ENCODE measurements around the gene SUCLA2. TPM values are rescaled to one million over a fixed set of nuclear protein-coding genes. Genes with fewer than 3 reads are reported as not detected.

SUCLA2 gene
- total and polyA plus RNA-seq, 2 donors (not counting 3 experiments of a cell fraction or from before 2014, with no cell fraction given): 13.6 to 37.0 TPM

GRCh38 chr13:47930649-47931165 lies 70.4 kb downstream of the SUCLA2 start:
- no peaks in the 10 kb centered on the region for H3K9me1 ChIP-seq (replicated peaks; ENCODE audit: control insufficient read depth, extremely low read depth, insufficient read depth, low read length)
- ChIA-PET CTCF (no interaction called here), POLR2A (no interaction called here)
- dilution Hi-C loops (cut with MboI; ENCODE audit: extremely low pct_ligation_motif_present, low sequenced_read_pairs) (no loop called here), intact Hi-C loops (cut with micrococcal nuclease) (no loop called here)
- DNase-seq (ENCODE audit: low read depth, low spot score) (no peak), FAIRE-seq (no peak)
- no peaks in the 10 kb centered on the region for H3K4me1 ChIP-seq (ENCODE audit: control insufficient read depth, extremely low read depth, insufficient read depth, low read length)
- no peak overlapping the region for H3K4me2 ChIP-seq (ENCODE audit: insufficient read depth, low read length)
- H3K79me2 ChIP-seq (ENCODE audit: control insufficient read depth, insufficient read depth, low read length): no peaks in the 10 kb centered on the region
- H3K9me3 ChIP-seq (replicated peaks; ENCODE audit: control insufficient read depth, insufficient read depth, low read length): no peaks in the 10 kb centered on the region
- no peak overlapping the region for H2AFZ ChIP-seq (ENCODE audit: low read depth, low read length)
- H4K20me1 ChIP-seq (replicated peaks; ENCODE audit: control insufficient read depth, extremely low read depth, insufficient read depth, low read length): no peaks in the 10 kb centered on the region
- H3K36me3 ChIP-seq (ENCODE audit: control insufficient read depth in 2 of 2, extremely low read depth in 1 of 2, insufficient read depth in 2 of 2, low read length in 2 of 2): no peaks in the 10 kb centered on the region
- no peak overlapping the region for H3K27ac ChIP-seq (ENCODE audit: insufficient read depth, low read depth, low read length)
- no peak overlapping the region for H3K9ac ChIP-seq (replicated peaks; ENCODE audit: extremely low read depth, insufficient read depth, low read length)
- BruUV-seq (replicated peaks): no TSS peak
- H3K4me3 ChIP-seq (replicated peaks in 1 of 3; ENCODE audit: insufficient read depth in 1 of 3, low read depth in 1 of 3, low read length in 3 of 3): no peak overlapping the region
- no peaks in the 10 kb centered on the region for H3K27me3 ChIP-seq (ENCODE audit: control insufficient read depth in 2 of 2, insufficient read depth in 2 of 2, low read length in 2 of 2)
- TF ChIP-seq GATA2 (IDR thresholded peaks at IDR 0.05; ENCODE audit: insufficient read depth, insufficient read length, low read depth, low read length) (no peak), CTCF (IDR thresholded peaks at IDR 0.05; ENCODE audit: extremely low read depth in 1 of 2, insufficient read depth in 1 of 2, low read depth in 1 of 2, low read length in 2 of 2) (no peak)

GRCh38 chr13:47929156-47929555 lies 71.9 kb downstream of the SUCLA2 start:
- no peak for FAIRE-seq

More at GRCh38 chr13:47929156-47929555, 71.9 kb downstream of the SUCLA2 start:
- no peaks in the 10 kb centered on the region for H3K9me3 ChIP-seq (replicated peaks; ENCODE audit: control insufficient read depth, insufficient read depth, low read length)
- BruUV-seq (replicated peaks): no TSS peak
- H3K27ac ChIP-seq (ENCODE audit: insufficient read depth, low read depth, low read length): no peak overlapping the region
- no peak for TF ChIP-seq GATA2 (IDR thresholded peaks at IDR 0.05; ENCODE audit: insufficient read depth, insufficient read length, low read depth, low read length)
- DNase-seq (ENCODE audit: low read depth, low spot score): no peak
- H2AFZ ChIP-seq (ENCODE audit: low read depth, low read length): no peak overlapping the region
- no peak overlapping the region for H3K9ac ChIP-seq (replicated peaks; ENCODE audit: extremely low read depth, insufficient read depth, low read length)
- no peak overlapping the region for H3K4me2 ChIP-seq (ENCODE audit: insufficient read depth, low read length)
- no peaks in the 10 kb centered on the region for H3K79me2 ChIP-seq (ENCODE audit: control insufficient read depth, insufficient read depth, low read length)
- no peak overlapping the region for H3K4me3 ChIP-seq (replicated peaks in 1 of 3; ENCODE audit: insufficient read depth in 1 of 3, low read depth in 1 of 3, low read length in 3 of 3)
- CTCF ChIA-PET: no interaction called here
- H3K36me3 ChIP-seq (ENCODE audit: control insufficient read depth in 2 of 2, extremely low read depth in 1 of 2, insufficient read depth in 2 of 2, low read length in 2 of 2): no peaks in the 10 kb centered on the region
- H3K4me1 ChIP-seq (ENCODE audit: control insufficient read depth, extremely low read depth, insufficient read depth, low read length): no peaks in the 10 kb centered on the region
- H3K27me3 ChIP-seq (ENCODE audit: control insufficient read depth in 2 of 2, insufficient read depth in 2 of 2, low read length in 2 of 2): no peaks in the 10 kb centered on the region
- intact Hi-C loops (cut with micrococcal nuclease) (no loop called here), dilution Hi-C loops (cut with MboI; ENCODE audit: extremely low pct_ligation_motif_present, low sequenced_read_pairs) (no loop called here)
- H4K20me1 ChIP-seq (replicated peaks; ENCODE audit: control insufficient read depth, extremely low read depth, insufficient read depth, low read length): no peaks in the 10 kb centered on the region
- POLR2A ChIA-PET: no interaction called here
- no peaks in the 10 kb centered on the region for H3K9me1 ChIP-seq (replicated peaks; ENCODE audit: control insufficient read depth, extremely low read depth, insufficient read depth, low read length)

Data from endothelial cell of umbilical vein (primary cell).